ENCODE results near the gene CAPN12. TPM values are rescaled to one million over a fixed set of nuclear protein-coding genes. Genes with fewer than 3 reads are reported as not detected.

The CAPN12 gene
- total and polyA plus RNA-seq, 2 of the 8 experiments (the other 6 are each of a cell fraction or from before 2014, with no cell fraction given): 8.8 to 20.0 TPM

DNA sequence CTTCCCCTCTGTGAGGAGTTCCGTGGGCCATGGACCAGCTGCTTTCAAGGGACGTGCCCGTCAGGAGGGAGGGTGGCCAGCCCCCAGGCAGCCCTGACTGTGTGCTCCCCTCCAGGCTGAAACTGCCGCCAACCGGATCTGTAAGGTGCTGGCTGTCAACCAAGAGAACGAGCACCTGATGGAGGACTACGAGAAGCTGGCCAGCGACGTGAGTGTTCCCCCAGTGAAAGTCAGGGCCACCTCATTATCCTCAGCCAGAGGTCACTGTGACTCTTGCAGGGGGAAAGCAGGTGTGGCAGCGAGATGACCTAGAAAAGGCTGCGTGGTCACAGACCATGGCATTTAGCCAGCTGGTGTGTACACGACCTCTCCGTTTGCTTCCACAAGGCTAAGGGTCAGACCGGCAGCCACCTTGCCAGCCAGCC, 29.9 kb downstream of the CAPN12 start (continued):
- TF ChIP-seq, protein P1, sequence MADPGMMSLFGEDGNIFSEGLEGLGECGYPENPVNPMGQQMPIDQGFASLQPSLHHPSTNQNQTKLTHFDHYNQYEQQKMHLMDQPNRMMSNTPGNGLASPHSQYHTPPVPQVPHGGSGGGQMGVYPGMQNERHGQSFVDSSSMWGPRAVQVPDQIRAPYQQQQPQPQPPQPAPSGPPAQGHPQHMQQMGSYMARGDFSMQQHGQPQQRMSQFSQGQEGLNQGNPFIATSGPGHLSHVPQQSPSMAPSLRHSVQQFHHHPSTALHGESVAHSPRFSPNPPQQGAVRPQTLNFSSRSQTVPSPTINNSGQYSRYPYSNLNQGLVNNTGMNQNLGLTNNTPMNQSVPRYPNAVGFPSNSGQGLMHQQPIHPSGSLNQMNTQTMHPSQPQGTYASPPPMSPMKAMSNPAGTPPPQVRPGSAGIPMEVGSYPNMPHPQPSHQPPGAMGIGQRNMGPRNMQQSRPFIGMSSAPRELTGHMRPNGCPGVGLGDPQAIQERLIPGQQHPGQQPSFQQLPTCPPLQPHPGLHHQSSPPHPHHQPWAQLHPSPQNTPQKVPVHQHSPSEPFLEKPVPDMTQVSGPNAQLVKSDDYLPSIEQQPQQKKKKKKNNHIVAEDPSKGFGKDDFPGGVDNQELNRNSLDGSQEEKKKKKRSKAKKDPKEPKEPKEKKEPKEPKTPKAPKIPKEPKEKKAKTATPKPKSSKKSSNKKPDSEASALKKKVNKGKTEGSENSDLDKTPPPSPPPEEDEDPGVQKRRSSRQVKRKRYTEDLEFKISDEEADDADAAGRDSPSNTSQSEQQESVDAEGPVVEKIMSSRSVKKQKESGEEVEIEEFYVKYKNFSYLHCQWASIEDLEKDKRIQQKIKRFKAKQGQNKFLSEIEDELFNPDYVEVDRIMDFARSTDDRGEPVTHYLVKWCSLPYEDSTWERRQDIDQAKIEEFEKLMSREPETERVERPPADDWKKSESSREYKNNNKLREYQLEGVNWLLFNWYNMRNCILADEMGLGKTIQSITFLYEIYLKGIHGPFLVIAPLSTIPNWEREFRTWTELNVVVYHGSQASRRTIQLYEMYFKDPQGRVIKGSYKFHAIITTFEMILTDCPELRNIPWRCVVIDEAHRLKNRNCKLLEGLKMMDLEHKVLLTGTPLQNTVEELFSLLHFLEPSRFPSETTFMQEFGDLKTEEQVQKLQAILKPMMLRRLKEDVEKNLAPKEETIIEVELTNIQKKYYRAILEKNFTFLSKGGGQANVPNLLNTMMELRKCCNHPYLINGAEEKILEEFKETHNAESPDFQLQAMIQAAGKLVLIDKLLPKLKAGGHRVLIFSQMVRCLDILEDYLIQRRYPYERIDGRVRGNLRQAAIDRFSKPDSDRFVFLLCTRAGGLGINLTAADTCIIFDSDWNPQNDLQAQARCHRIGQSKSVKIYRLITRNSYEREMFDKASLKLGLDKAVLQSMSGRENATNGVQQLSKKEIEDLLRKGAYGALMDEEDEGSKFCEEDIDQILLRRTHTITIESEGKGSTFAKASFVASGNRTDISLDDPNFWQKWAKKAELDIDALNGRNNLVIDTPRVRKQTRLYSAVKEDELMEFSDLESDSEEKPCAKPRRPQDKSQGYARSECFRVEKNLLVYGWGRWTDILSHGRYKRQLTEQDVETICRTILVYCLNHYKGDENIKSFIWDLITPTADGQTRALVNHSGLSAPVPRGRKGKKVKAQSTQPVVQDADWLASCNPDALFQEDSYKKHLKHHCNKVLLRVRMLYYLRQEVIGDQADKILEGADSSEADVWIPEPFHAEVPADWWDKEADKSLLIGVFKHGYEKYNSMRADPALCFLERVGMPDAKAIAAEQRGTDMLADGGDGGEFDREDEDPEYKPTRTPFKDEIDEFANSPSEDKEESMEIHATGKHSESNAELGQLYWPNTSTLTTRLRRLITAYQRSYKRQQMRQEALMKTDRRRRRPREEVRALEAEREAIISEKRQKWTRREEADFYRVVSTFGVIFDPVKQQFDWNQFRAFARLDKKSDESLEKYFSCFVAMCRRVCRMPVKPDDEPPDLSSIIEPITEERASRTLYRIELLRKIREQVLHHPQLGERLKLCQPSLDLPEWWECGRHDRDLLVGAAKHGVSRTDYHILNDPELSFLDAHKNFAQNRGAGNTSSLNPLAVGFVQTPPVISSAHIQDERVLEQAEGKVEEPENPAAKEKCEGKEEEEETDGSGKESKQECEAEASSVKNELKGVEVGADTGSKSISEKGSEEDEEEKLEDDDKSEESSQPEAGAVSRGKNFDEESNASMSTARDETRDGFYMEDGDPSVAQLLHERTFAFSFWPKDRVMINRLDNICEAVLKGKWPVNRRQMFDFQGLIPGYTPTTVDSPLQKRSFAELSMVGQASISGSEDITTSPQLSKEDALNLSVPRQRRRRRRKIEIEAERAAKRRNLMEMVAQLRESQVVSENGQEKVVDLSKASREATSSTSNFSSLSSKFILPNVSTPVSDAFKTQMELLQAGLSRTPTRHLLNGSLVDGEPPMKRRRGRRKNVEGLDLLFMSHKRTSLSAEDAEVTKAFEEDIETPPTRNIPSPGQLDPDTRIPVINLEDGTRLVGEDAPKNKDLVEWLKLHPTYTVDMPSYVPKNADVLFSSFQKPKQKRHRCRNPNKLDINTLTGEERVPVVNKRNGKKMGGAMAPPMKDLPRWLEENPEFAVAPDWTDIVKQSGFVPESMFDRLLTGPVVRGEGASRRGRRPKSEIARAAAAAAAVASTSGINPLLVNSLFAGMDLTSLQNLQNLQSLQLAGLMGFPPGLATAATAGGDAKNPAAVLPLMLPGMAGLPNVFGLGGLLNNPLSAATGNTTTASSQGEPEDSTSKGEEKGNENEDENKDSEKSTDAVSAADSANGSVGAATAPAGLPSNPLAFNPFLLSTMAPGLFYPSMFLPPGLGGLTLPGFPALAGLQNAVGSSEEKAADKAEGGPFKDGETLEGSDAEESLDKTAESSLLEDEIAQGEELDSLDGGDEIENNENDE (IDR thresholded peaks at IDR 0.05; ENCODE audit: insufficient replicate concordance, low read length): no peak
- no peak for TF ChIP-seq TAF1 (IDR thresholded peaks at IDR 0.05; ENCODE audit: low read depth, low read length)
- no peak for TF ChIP-seq GABPA (IDR thresholded peaks at IDR 0.05; ENCODE audit: borderline replicate concordance, insufficient read depth, low read length)
- no peak for TF ChIP-seq YY1 (IDR thresholded peaks at IDR 0.05; ENCODE audit: low read depth, low read length)
- TF ChIP-seq TBP (IDR thresholded peaks at IDR 0.05; ENCODE audit: low read depth, low read length): no peak
- TF ChIP-seq, protein P2, sequence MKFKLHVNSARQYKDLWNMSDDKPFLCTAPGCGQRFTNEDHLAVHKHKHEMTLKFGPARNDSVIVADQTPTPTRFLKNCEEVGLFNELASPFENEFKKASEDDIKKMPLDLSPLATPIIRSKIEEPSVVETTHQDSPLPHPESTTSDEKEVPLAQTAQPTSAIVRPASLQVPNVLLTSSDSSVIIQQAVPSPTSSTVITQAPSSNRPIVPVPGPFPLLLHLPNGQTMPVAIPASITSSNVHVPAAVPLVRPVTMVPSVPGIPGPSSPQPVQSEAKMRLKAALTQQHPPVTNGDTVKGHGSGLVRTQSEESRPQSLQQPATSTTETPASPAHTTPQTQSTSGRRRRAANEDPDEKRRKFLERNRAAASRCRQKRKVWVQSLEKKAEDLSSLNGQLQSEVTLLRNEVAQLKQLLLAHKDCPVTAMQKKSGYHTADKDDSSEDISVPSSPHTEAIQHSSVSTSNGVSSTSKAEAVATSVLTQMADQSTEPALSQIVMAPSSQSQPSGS (IDR thresholded peaks at IDR 0.05; ENCODE audit: low read length): no peak
- TF ChIP-seq, protein P3, sequence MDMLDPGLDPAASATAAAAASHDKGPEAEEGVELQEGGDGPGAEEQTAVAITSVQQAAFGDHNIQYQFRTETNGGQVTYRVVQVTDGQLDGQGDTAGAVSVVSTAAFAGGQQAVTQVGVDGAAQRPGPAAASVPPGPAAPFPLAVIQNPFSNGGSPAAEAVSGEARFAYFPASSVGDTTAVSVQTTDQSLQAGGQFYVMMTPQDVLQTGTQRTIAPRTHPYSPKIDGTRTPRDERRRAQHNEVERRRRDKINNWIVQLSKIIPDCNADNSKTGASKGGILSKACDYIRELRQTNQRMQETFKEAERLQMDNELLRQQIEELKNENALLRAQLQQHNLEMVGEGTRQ (IDR thresholded peaks at IDR 0.05; ENCODE audit: low read length): no peak
- TF ChIP-seq NRF1 (IDR thresholded peaks at IDR 0.05; ENCODE audit: low read depth, low read length): no peak
- TF ChIP-seq EGR1 (IDR thresholded peaks at IDR 0.05; ENCODE audit: borderline replicate concordance, low read depth, low read length): no peak
